Epithelial cell of esophagus (primary cell): ENCODE results near the gene SLC15A2.

Experiments
- DNase-seq: peaks from one replicate; pipeline ENCODE4 v3.0.0; 2010; ENCODE audit warnings: low read depth
- H3K4me3 ChIP-seq: 2 replicates; pipeline ENCODE4 v1.5.1; 2011; ENCODE audit warnings: mild to moderate bottlenecking, low read length, control low read depth
- TF ChIP-seq, protein P1 (sequence below): IDR thresholded peaks from 2 replicates; pipeline ENCODE4 v1.5.1; 2011; ENCODE audit warnings: low read depth, mild to moderate bottlenecking, low read length, control low read depth, inconsistent platforms; ENCODE audit not compliant: insufficient read depth; ENCODE audit errors: missing control alignments

Gene SLC15A2

DNA sequence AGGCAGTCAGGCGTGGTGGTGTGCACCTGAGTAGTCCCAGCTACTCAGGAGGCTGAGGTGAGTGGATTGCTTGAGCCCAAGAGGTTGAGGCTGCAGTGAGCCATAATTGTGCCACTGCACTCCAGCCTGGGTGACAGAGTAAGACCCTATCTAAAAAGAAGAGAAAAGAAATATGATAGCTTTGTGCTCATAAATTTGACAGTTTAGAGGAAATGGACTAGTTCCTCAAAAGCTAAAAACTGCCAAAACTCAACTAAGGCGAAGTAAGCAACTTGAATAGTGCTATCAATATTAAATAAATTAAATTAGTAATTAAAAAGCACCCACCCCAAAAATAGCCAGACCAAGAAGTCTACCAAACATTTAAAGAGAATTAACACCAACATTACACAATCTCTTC, 24.5 kb upstream of the SLC15A2 start:
- TF ChIP-seq, protein P1, sequence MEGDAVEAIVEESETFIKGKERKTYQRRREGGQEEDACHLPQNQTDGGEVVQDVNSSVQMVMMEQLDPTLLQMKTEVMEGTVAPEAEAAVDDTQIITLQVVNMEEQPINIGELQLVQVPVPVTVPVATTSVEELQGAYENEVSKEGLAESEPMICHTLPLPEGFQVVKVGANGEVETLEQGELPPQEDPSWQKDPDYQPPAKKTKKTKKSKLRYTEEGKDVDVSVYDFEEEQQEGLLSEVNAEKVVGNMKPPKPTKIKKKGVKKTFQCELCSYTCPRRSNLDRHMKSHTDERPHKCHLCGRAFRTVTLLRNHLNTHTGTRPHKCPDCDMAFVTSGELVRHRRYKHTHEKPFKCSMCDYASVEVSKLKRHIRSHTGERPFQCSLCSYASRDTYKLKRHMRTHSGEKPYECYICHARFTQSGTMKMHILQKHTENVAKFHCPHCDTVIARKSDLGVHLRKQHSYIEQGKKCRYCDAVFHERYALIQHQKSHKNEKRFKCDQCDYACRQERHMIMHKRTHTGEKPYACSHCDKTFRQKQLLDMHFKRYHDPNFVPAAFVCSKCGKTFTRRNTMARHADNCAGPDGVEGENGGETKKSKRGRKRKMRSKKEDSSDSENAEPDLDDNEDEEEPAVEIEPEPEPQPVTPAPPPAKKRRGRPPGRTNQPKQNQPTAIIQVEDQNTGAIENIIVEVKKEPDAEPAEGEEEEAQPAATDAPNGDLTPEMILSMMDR = no peak
- H3K4me3 ChIP-seq = no peak overlapping the region
- DNase-seq = no peak

DNA sequence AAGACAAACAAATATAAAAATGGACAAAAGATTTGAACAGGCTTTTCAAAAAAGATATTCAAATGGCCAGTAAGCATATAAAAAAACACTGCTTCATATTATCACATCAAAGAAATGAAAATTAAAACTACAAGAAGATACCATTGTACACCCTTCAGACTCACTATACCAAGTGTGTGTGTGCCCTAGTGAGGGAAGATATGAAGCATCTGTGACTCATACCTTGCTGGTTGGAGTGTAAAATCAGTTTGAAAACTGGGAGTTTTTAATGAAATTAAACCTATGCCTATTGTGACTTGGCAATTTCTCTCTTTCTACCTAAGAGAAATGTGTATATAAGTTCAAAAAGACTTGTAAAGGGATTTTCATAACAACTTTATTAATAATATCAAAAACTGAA, 23.5 kb upstream of the SLC15A2 start:
- TF ChIP-seq, protein P1 = no peak
- peak; percentile 27 for DNase-seq

GRCh38 chr3:121871430-121871829, 22.8 kb upstream of the SLC15A2 start:
- DNase-seq = no peak
- TF ChIP-seq, protein P1 = no peak
- H3K4me3 ChIP-seq = no peak overlapping the region

More for the DNA sequence above, 23.5 kb upstream of the SLC15A2 start:
- H3K4me3 ChIP-seq = no peak overlapping the region

DNA sequence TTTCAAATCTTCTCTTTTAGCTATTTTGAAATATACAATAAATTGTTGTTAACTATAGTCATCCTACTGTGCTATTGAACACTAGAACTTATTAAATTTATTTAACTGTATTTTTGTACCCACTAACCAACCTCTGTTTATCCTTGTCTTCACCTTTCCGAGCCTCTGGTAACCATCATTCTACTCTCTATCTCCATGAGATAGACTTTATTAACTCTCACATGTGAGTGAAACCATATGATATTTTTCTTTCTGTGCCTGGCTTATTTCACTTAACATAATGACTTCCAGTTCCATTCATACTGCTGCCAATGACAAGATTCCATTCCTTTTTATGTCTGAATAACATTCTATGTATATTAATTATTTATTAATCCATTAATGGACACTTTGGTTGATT, 15.8 kb upstream of the SLC15A2 start:
- H3K4me3 ChIP-seq = no peak overlapping the region
- TF ChIP-seq, protein P1 = no peak
- DNase-seq = no peak

- TF ChIP-seq, protein P1 = peak; percentile 56
- no peak overlapping the region for H3K4me3 ChIP-seq
- DNase-seq = peak; percentile 72
Measured at GRCh38 chr3:121883507-121883906, 10.7 kb upstream of the SLC15A2 start.

DNA sequence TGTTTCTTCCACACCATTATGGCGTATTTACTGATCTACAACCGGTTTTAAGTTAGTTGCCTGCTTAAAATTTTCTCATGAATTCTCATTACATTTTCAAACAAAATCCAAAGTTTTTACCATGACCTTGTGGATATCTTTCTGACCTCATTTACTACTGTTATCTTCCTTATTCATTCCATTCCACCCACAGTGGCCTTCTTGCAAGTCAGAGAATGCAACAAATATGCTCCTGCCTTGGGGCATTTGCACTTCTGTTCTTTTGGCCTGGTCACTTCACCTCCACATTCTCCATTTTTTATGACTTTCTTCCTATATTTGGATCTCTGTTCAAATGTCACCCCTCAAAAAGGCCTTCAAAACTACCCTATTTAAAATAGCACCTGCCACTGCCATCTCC, 8.8 kb upstream of the SLC15A2 start:
- DNase-seq = no peak
- TF ChIP-seq, protein P1 = no peak
- H3K4me3 ChIP-seq = no peak overlapping the region

DNA sequence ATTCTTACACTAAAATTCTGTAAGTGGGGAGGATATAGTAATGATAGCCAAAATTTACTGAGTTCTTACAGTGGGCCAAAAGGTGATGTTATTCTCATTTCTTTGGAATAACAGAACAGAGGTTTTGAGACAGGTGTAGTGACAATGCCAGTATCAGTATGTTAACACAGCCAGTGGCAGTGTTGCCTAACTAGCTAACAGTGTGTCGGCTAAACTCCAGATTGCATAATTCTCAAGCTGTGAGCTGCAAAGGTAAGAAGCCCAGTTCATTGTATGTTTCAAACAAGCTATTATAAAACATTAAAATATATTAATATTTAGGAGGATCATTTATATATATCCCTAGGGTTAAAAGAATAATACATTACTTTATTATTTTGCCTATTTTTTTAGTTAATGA, 920 bp downstream of the SLC15A2 start:
- TF ChIP-seq, protein P1 = no peak

More for the DNA sequence above, 920 bp downstream of the SLC15A2 start:
- peak; percentile 83 for DNase-seq
- H3K4me3 ChIP-seq = no peak overlapping the region
